Vagina (tissue), 2 donors: ENCODE data around the gene ZSWIM4. TPM values are rescaled to one million over a fixed set of nuclear protein-coding genes. Genes with fewer than 3 reads are reported as not detected.
"Not testable (repeated sequence)": the region's sequence is repeated elsewhere in the genome, so short reads cannot be mapped to it uniquely, and the experiment has no call there.

ENCODE experiments used
- DNase-seq, 2 donors: peaks; one replicate each; pipeline ENCODE4 v3.0.0-alpha.2; 2017; ENCODE audit errors: extremely low spot score in 2 of 2
- H3K27ac ChIP-seq: fragments of 200-600 bp; sonication (generic); one replicate; pipeline ENCODE4 v1.5.1; 2019
- H3K27me3 ChIP-seq: fragments of 200-600 bp; sonication (generic); one replicate; pipeline ENCODE4 v1.5.1; 2019
- H3K36me3 ChIP-seq, 2 donors: fragments of 200-600 bp; sonication (generic); one replicate each; pipeline ENCODE4 v1.5.1; 2017 to 2019
- H3K4me1 ChIP-seq: fragments of 200-600 bp; sonication (generic); one replicate; pipeline ENCODE4 v1.5.1; 2019
- H3K4me3 ChIP-seq, 2 donors: fragments of 200-600 bp; sonication (generic); 1 replicate in 1 of 2; 2 replicates in 1 of 2; pipeline ENCODE4 v1.5.1; 2016 to 2019
- H3K9me3 ChIP-seq: fragments of 200-600 bp; sonication (generic); one replicate; pipeline ENCODE4 v1.5.1; 2019
- POLR2A ChIP-seq, 2 donors: fragments of 450-650 bp; IDR thresholded peaks; one replicate each; pipeline ENCODE4 v1.6.1; 2017; ENCODE audit warnings: antibody characterized with exemption in 2 of 2, mild to moderate bottlenecking in 2 of 2, moderate library complexity in 2 of 2
- POLR2AphosphoS5 ChIP-seq, 2 donors: sonication (generic); formaldehyde crosslinking; IDR thresholded peaks; one replicate each; pipeline ENCODE4 v1.9.0; 2017; ENCODE audit warnings: antibody characterized with exemption in 2 of 2, mild to moderate bottlenecking in 2 of 2, low read depth in 1 of 2; ENCODE audit not compliant: insufficient read depth in 1 of 2
- intact Hi-C: fragments of 100-400 bp; cut with DNase I; formaldehyde crosslinking; loops from one replicate; pipeline ENCODE4 v1.15.1; 2023
- total RNA-seq: library from RNA; depleted of rRNA; stranded (reverse); fragments of >200 nt; gene quantifications from one replicate; pipeline ENCODE4 v1.2.3, GENCODE V29; 2016
- TF ChIP-seq, protein P1 (sequence below), 3 experiments: fragments of 450-650 bp in 2 of 3; fragments of 200-600 bp in 1 of 3; sonication (generic) in 1 of 3; IDR thresholded peaks; one replicate each; pipeline ENCODE4 v1.5.1; 2017 to 2019; ENCODE audit warnings: antibody characterized with exemption in 3 of 3, mild to moderate bottlenecking in 2 of 3, moderate library complexity in 2 of 3

ZSWIM4 gene
- total RNA-seq, 1 donor from 2014 or later, result 13.0 TPM

DNA sequence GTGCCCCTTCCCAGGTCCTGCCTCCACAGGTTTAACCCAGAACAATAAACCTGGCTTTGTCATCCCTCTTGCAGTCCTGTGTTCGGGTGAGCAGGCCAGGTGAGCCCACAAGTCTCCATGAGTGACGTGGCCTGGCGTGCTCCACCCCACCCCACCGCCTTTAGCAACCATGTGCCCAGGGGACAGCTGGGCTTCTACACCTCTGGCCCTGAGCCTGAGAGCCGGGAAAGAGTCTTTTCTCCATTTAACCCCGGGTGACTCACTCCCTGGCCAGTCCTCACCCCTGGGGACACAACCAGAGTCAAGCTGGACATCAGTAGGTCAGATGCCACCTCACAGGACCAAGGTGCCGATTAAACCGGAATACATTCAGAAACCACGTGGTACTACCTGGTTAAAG lies 16.8 kb upstream of the ZSWIM4 start:
- no peaks in the 10 kb centered on the region for H3K27me3 ChIP-seq
- no peak for DNase-seq
- no peaks in the 10 kb centered on the region for H3K9me3 ChIP-seq
- H3K36me3 ChIP-seq, result peaks cover 0 to 27% of the 10 kb centered on the region in 2 donors
- no peak overlapping the region for H3K4me3 ChIP-seq
- intact Hi-C loops, result no loop called here
- no peak for TF ChIP-seq POLR2A (IDR thresholded peaks at IDR 0.05)
- no peak for TF ChIP-seq POLR2AphosphoS5 (IDR thresholded peaks at IDR 0.05; ENCODE audit: insufficient read depth in 1 of 2, low read depth in 1 of 2)
- TF ChIP-seq, protein P1, sequence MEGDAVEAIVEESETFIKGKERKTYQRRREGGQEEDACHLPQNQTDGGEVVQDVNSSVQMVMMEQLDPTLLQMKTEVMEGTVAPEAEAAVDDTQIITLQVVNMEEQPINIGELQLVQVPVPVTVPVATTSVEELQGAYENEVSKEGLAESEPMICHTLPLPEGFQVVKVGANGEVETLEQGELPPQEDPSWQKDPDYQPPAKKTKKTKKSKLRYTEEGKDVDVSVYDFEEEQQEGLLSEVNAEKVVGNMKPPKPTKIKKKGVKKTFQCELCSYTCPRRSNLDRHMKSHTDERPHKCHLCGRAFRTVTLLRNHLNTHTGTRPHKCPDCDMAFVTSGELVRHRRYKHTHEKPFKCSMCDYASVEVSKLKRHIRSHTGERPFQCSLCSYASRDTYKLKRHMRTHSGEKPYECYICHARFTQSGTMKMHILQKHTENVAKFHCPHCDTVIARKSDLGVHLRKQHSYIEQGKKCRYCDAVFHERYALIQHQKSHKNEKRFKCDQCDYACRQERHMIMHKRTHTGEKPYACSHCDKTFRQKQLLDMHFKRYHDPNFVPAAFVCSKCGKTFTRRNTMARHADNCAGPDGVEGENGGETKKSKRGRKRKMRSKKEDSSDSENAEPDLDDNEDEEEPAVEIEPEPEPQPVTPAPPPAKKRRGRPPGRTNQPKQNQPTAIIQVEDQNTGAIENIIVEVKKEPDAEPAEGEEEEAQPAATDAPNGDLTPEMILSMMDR (IDR thresholded peaks at IDR 0.05), result no peak
- peaks cover 44% of the 10 kb centered on the region for H3K4me1 ChIP-seq
- H3K27ac ChIP-seq, result no peak overlapping the region

DNA sequence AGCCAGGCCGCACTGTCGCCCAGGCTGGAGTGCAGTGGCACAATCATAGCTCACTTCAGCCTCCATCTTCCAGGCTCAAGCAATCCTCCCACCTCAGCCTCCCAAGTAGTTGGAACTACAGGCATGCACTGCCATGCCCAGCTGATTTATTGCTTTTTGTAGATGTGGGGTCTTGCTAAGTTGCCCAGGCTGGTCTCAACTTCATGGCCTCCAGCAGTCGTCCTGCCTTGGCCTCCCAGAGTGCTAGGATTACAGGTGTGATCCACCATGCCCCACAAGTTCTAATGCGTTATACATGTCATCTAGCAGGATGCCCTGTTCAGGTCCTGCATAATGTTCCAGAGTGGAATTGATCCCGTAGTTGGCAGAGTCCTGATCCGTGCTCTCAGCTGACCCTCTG lies 16.4 kb upstream of the ZSWIM4 start:
- Histone ChIP-seq H3K4me3 (no peak overlapping the region), H3K9me3 (no peaks in the 10 kb centered on the region), H3K27ac (no peak overlapping the region), H3K4me1 (peaks cover 39% of the 10 kb centered on the region), H3K27me3 (no peaks in the 10 kb centered on the region), H3K36me3 (peaks cover 0 to 27% of the 10 kb centered on the region in 2 donors)
- intact Hi-C loops, result no loop called here
- no peak for DNase-seq
- TF ChIP-seq POLR2AphosphoS5 (IDR thresholded peaks at IDR 0.05; ENCODE audit: insufficient read depth in 1 of 2, low read depth in 1 of 2), result no peak
- TF ChIP-seq, protein P1 (IDR thresholded peaks at IDR 0.05), result no peak
- no peak for TF ChIP-seq POLR2A (IDR thresholded peaks at IDR 0.05)

DNA sequence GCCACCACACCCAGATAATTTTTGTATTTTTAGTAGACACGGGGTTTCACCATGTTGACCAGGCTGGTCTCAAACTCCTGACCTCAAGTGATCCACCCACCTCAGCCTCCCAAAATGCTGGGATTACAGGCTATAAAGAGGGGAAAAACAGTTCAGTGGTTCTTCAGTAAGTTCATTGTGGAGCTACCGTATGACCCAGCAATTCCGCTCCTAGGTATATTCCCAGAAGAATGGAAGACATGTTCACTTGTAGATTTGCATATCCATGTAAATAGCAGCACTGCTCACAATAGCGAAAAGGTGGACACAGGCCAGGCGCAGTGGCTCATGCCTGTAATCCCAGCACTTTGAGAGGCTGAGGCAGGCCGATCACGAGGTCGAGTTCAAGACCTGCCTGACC lies 15.4 kb upstream of the ZSWIM4 start:
- H3K4me3 ChIP-seq, intact Hi-C loops, DNase-seq, H3K27me3 ChIP-seq, H3K27ac ChIP-seq, H3K9me3 ChIP-seq: not testable (repeated sequence)
- peaks cover 0 to 27% of the 10 kb centered on the region in 2 donors for H3K36me3 ChIP-seq
- H3K4me1 ChIP-seq, result peaks cover 37% of the 10 kb centered on the region

DNA sequence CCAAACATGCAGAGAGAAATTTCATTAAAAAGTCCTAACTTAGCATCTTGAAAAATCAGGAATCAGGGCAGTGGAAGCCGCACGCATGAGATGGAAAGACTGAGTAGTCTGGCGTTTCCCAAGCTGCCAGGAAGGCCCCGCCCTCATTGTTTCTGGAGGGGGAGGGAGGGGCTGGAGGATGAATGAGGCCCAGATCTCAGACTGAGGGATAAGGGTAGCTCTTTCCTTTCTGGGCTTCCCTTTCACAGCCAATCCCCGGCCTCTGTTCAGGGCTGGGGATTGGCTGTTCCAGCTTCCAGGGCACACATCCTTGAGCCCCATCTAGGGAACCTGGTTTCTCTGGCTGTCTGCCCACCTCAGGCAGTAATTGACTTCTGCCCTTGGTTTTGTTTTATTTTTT lies 13.7 kb upstream of the ZSWIM4 start:
- no peak for DNase-seq
- peaks cover 25% of the 10 kb centered on the region for H3K4me1 ChIP-seq
- peak; percentile 56 to 65 for TF ChIP-seq POLR2AphosphoS5 (IDR thresholded peaks at IDR 0.05; ENCODE audit: insufficient read depth in 1 of 2, low read depth in 1 of 2)
- TF ChIP-seq, protein P1 (IDR thresholded peaks at IDR 0.05), result no peak

DNA sequence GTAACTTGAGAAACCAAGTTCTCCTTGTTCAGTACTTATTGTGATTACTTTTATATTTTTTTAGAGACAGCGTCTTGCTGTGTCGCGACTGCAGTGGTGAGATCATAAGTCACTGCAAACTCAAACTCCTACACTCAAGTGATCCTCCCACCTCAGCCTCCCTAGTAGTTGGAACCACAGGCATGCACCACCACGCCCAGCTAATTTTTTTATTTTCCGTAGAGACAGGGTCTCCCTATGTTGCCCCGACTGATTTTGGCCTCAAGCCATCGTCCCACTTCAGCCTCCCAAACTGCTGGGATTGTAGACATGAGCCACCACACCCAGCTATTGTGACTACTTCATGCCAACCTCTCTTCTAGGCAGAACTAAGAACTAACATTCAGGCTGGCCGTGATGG lies 12.7 kb upstream of the ZSWIM4 start:
- no peaks in the 10 kb centered on the region for H3K9me3 ChIP-seq
- no peak for TF ChIP-seq POLR2AphosphoS5 (IDR thresholded peaks at IDR 0.05; ENCODE audit: insufficient read depth in 1 of 2, low read depth in 1 of 2)
- no peak for TF ChIP-seq POLR2A (IDR thresholded peaks at IDR 0.05)
- TF ChIP-seq, protein P1 (IDR thresholded peaks at IDR 0.05), result no peak
- H3K36me3 ChIP-seq, result peaks cover 0 to 23% of the 10 kb centered on the region in 2 donors
- H3K4me3 ChIP-seq, result no peak overlapping the region
- H3K27me3 ChIP-seq, result no peaks in the 10 kb centered on the region
- intact Hi-C loops, result no loop called here
- H3K27ac ChIP-seq, result peak overlapping the region; percentile 66
- no peak for DNase-seq
- peaks cover 31% of the 10 kb centered on the region for H3K4me1 ChIP-seq

More for the DNA sequence above, 13.7 kb upstream of the ZSWIM4 start:
- H3K9me3 ChIP-seq, result no peaks in the 10 kb centered on the region
- peak overlapping the region; percentile 66 for H3K27ac ChIP-seq
- no peak overlapping the region for H3K4me3 ChIP-seq
- H3K27me3 ChIP-seq, result no peaks in the 10 kb centered on the region
- intact Hi-C loops, result no loop called here
- H3K36me3 ChIP-seq, result peaks cover 0 to 27% of the 10 kb centered on the region in 2 donors
